DND-41 (cell line): ENCODE data around the gene PDE4D.

Experiments
- CTCF ChIP-seq: IDR thresholded peaks from 2 replicates; pipeline ENCODE4 v1.5.1; 2012; ENCODE audit warnings: borderline replicate concordance, low read length, moderate library complexity, mild to moderate bottlenecking; ENCODE audit not compliant: poor library complexity, severe bottlenecking; ENCODE audit errors: extremely low read depth
- EZH2 ChIP-seq: IDR thresholded peaks from 3 replicates; pipeline ENCODE4 v1.6.1; 2012; ENCODE audit warnings: borderline replicate concordance, low read depth, mild to moderate bottlenecking, moderate library complexity, low read length, inconsistent platforms; ENCODE audit not compliant: severe bottlenecking

DNA sequence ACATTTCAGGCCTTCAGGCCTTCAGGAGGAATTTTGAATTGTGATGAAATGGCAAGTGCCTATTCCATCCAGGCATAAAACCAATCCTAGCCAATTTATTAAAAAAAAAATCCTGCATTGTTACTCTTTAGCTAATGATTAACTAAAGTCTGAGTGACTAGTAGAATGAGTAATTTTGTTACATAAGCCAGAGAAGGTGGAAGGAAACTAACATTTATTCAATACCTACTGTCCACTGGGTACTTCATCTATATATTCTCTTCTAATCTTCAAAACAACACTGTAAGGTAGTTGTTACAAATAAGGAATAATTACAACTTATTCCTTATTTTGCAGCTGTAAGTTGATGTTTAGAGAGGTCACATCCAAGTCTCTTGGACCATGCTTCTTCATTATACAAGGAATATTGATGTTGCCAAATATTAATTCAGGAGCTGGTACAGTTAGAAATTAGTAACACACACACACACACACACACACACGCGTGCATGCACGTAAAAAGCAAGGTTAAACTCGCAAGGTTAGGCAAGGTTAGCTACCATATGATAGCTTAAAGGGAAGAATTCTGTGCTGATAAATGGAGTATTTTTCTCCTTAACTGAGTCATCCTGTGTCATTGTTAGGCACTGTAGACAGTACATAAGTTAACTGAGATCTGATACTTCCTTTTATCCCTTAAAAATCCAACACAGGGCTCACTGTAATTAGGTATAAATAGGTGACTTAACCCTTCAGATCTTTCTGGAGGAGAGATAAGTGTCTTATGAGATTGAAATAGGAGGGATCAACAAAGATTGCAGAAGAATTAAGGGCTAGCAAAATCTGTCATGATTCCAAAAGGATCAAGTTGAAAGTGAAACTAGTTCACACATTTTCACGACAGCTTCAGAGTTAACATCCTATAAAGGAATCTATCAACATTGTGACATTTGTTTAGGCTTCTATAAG, 596.9 kb downstream of the PDE4D start:
- no peak for TF ChIP-seq CTCF
- no peak for TF ChIP-seq EZH2
